Measurements from ENCODE around the gene SETDB1.
"Not testable (repeated sequence)": the region's sequence is repeated elsewhere in the genome, so short reads cannot be mapped to it uniquely, and the experiment has no call there.

DNA sequence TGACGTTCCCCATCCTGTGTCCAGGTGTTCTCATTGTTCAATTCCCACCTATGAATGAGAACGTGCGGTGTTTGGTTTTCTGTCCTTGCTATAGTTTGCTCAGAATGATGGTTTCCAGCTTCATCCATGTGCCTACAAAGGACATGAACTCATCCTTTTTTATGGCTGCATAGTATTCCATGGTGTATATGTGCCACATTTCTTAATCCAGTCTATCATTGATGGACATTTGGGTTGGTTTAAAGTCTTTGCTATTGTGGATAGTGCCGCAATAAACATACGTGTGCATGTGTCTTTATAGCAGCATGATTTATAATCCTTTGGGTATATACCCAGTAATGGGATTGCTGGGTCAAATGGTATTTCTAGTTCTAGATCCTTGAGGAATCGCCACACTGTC lies 2.6 kb downstream of the SETDB1 start:
- not testable (repeated sequence) for TF ChIP-seq EZH2phosphoT487, EZH2 (IDR thresholded peaks at IDR 0.05)
- TF ChIP-seq, protein P1, sequence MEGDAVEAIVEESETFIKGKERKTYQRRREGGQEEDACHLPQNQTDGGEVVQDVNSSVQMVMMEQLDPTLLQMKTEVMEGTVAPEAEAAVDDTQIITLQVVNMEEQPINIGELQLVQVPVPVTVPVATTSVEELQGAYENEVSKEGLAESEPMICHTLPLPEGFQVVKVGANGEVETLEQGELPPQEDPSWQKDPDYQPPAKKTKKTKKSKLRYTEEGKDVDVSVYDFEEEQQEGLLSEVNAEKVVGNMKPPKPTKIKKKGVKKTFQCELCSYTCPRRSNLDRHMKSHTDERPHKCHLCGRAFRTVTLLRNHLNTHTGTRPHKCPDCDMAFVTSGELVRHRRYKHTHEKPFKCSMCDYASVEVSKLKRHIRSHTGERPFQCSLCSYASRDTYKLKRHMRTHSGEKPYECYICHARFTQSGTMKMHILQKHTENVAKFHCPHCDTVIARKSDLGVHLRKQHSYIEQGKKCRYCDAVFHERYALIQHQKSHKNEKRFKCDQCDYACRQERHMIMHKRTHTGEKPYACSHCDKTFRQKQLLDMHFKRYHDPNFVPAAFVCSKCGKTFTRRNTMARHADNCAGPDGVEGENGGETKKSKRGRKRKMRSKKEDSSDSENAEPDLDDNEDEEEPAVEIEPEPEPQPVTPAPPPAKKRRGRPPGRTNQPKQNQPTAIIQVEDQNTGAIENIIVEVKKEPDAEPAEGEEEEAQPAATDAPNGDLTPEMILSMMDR (IDR thresholded peaks at IDR 0.05) = not testable (repeated sequence)

Data from neural progenitor cell (in vitro differentiated cells).